ENCODE results near the gene GMIP. TPM values are rescaled to one million over a fixed set of nuclear protein-coding genes. Genes with fewer than 3 reads are reported as not detected.

The GMIP gene
- total and polyA plus RNA-seq, 2 of the 13 experiments (the other 11 are each of a cell fraction or from before 2014, with no cell fraction given): 1.5 to 1.8 TPM

DNA sequence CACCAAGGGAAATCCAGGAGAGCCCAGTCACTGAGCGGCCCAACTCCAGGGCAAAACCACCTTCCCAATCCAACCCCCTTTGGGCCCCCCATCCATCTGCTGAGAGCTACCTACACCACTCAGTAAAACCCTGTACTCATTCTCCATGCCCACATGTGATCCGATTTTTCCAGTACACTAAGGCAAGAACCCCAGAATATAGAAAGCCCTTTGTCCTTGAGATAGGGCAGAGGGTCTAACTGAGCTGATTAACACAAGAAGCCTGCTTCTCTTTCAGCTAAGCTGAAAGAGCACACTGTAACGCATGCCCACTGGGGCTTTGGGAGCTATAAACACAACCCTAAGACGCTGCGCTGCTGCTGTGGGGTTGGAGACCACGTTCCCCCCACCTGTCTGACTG is 61.0 kb downstream of the GMIP start (continued):
- TF ChIP-seq ZNF784 (CRISPR knock-in tag; IDR thresholded peaks at IDR 0.05; ENCODE audit: borderline replicate concordance) (no peak), KLF12 (CRISPR knock-in tag; IDR thresholded peaks at IDR 0.05; ENCODE audit: borderline replicate concordance) (no peak), HMG20A (CRISPR knock-in tag; IDR thresholded peaks at IDR 0.05; ENCODE audit: borderline replicate concordance) (no peak), NPAS2 (CRISPR knock-in tag; IDR thresholded peaks at IDR 0.05; ENCODE audit: borderline replicate concordance) (no peak)

GRCh38 chr19:19581391-19581790 is 62.1 kb downstream of the GMIP start:
- ChIA-PET CTCF (ENCODE audit: low intra/inter-chr PET ratio, low total read pairs) (no interaction called here), POLR2A (no interaction called here)
- H3K79me2 ChIP-seq (ENCODE audit: insufficient read depth, low read length): no peaks in the 10 kb centered on the region
- FAIRE-seq (no peak), ATAC-seq (no peak), DNase-seq (ENCODE audit: low spot score) (no peak)
- no peaks in the 10 kb centered on the region for H3K36me3 ChIP-seq (replicated peaks in 1 of 2; ENCODE audit: control insufficient read depth in 1 of 2, insufficient read depth in 2 of 2, low read length in 2 of 2)
- no peak for TF ChIP-seq ZNF576 (CRISPR knock-in tag; IDR thresholded peaks at IDR 0.05)
- TF ChIP-seq ZNF160 (CRISPR knock-in tag; IDR thresholded peaks at IDR 0.05): no peak
- TF ChIP-seq CSRNP2 (CRISPR knock-in tag; conservative IDR thresholded peaks at IDR 0.05; ENCODE audit: low read depth): no peak
- TF ChIP-seq EP300 (IDR thresholded peaks at IDR 0.05; ENCODE audit: low read depth in 2 of 2, low read length in 2 of 2): no peak
- TF ChIP-seq EP300 (CRISPR knock-in tag; IDR thresholded peaks at IDR 0.05; ENCODE audit: borderline replicate concordance): no peak
- TF ChIP-seq MYNN (CRISPR knock-in tag; IDR thresholded peaks at IDR 0.05; ENCODE audit: low read depth): no peak
- no peak for TF ChIP-seq AKAP8 (CRISPR knock-in tag; IDR thresholded peaks at IDR 0.05)
- TF ChIP-seq ZNF670 (CRISPR knock-in tag; IDR thresholded peaks at IDR 0.05; ENCODE audit: borderline replicate concordance): no peak
- TF ChIP-seq ZNF761 (CRISPR knock-in tag; conservative IDR thresholded peaks at IDR 0.05): no peak
- no peak for TF ChIP-seq RFX3 (CRISPR knock-in tag; IDR thresholded peaks at IDR 0.05)
- no peak for TF ChIP-seq ZNF264 (CRISPR knock-in tag; IDR thresholded peaks at IDR 0.05)
- no peak for TF ChIP-seq PHF5A (CRISPR knock-in tag; IDR thresholded peaks at IDR 0.05; ENCODE audit: low read depth, unreplicated experiment)
- TF ChIP-seq ZFP36L2 (CRISPR knock-in tag; IDR thresholded peaks at IDR 0.05): no peak
- TF ChIP-seq TEF (CRISPR knock-in tag; IDR thresholded peaks at IDR 0.05): no peak
- BruUV-seq (replicated peaks): no TSS peak
- intact Hi-C loops (cut with micrococcal nuclease; ENCODE audit: unreplicated experiment): no loop called here
- no peak overlapping the region for H3K4me2 ChIP-seq (ENCODE audit: low read depth, low read length)
- no peak overlapping the region for H3K9ac ChIP-seq (ENCODE audit: insufficient read depth, low read depth, low read length)
- H3K4me3 ChIP-seq (replicated peaks in 1 of 3; ENCODE audit: insufficient read depth in 1 of 3, low read depth in 2 of 3, low read length in 3 of 3): no peak overlapping the region
- in situ Hi-C loops (cut with HindIII; ENCODE audit: extremely low pct_ligation_motif_present, low pct_unique_long_range_greater_than_20kb): no loop called here
- H3K9me3 ChIP-seq (ENCODE audit: low read length): no peaks in the 10 kb centered on the region
- H3K4me1 ChIP-seq (ENCODE audit: insufficient read depth, low read length): no peaks in the 10 kb centered on the region
- 49% methylated on average over 12 of the region's 13 CpGs for WGBS (ENCODE audit: low lambda C conversion rate)
- no peak overlapping the region for H2AFZ ChIP-seq (ENCODE audit: low read length)
- no peak overlapping the region for H3K27ac ChIP-seq (ENCODE audit: extremely low read length, insufficient read depth, low read length)
- H3K27me3 ChIP-seq (ENCODE audit: control insufficient read depth in 1 of 2, insufficient read depth in 2 of 2, low read length in 2 of 2): peaks cover 0 to 6% of the 10 kb centered on the region in 2 experiments; a peak in 3 of 5 replicates
- no peaks in the 10 kb centered on the region for H4K20me1 ChIP-seq (ENCODE audit: insufficient read depth, low read length)

Measured in HepG2 (cell line).